PFSK-1 (cell line): ENCODE measurements around the gene CHAD.

Experiments used
- FOXP2 ChIP-seq: optimal IDR thresholded peaks from 2 replicates; pipeline ENCODE3; 2011; ENCODE audit warnings: borderline replicate concordance, control low read depth, inconsistent platforms; ENCODE audit not compliant: insufficient read depth; ENCODE audit errors: extremely low read length, extremely low read depth
- POLR2AphosphoS5 ChIP-seq: IDR thresholded peaks from 2 replicates; pipeline ENCODE4 v1.6.1; 2012; ENCODE audit warnings: low read depth, mild to moderate bottlenecking, control low read depth, low read length, moderate library complexity
- REST ChIP-seq, 2 experiments: IDR thresholded peaks; 2 replicates each; pipeline versions ENCODE4 v1.6.1 to v1.8.0; 2011 to 2012; ENCODE audit warnings: low read depth in 2 of 2, low read length in 2 of 2, control low read depth in 1 of 2, inconsistent platforms in 1 of 2, mild to moderate bottlenecking in 1 of 2, moderate library complexity in 1 of 2; ENCODE audit not compliant: insufficient read depth in 1 of 2
- SIN3A ChIP-seq: IDR thresholded peaks from 2 replicates; pipeline ENCODE4 v1.6.1; 2012; ENCODE audit warnings: mild to moderate bottlenecking, low read length, moderate library complexity, borderline replicate concordance; ENCODE audit not compliant: insufficient read depth
- TAF1 ChIP-seq: IDR thresholded peaks from 2 replicates; pipeline ENCODE4 v1.6.1; 2012; ENCODE audit warnings: low read length, control low read depth, borderline replicate concordance; ENCODE audit not compliant: insufficient read depth

The CHAD gene

DNA sequence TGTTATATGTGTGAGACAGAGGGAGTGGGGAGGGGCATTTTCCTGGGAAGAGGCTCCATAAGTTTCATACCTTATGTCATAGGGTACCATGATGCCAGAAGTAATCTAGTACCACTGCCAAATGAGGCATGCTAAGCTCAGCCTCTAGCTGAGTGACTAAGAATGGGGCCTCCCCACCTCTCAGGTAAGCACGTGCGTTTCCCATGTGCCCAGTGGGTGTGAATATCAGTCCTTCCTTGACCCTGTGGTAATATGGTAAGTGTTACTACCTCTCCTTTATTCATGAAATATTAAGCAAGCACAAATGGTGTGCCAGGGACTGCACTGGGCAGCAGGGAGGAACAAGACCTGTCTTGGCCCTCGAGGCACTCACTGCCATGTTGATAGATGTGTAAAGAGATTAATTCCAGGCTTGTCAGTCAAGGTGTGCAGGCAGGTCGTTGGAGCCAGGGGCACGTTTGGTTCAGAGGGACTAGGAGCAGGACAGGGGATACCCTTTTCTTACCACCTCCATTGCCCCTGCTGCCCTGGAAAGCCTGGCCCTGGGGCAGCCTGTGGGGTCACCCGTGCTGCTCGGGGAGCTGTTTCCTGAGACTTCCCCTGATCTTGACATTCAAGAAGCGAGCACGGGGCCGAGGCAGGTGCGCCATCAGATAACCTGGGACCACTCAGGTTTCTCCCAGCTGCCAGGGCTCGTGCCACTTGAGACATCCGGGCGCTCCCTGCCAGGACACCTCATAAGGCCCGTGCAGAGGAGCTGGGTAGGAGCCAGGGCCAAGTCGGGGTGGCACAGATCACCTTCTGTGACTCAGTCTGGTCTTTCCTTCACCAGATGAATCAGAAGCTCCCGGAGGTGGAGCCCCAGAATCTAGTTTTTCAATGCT, 18.8 kb upstream of the CHAD start:
- TF ChIP-seq FOXP2 (no peak), SIN3A (no peak), POLR2AphosphoS5 (no peak), REST (IDR thresholded peaks at IDR 0.05; ENCODE audit: insufficient read depth in 1 of 2, low read depth in 2 of 2, low read length in 2 of 2) (no peak), TAF1 (no peak)

- TF ChIP-seq REST (IDR thresholded peaks at IDR 0.05; ENCODE audit: insufficient read depth in 1 of 2, low read depth in 2 of 2, low read length in 2 of 2) (no peak), POLR2AphosphoS5 (no peak), FOXP2 (no peak), TAF1 (no peak)
Observed at GRCh38 chr17:50484386-50485155, 15.9 kb upstream of the CHAD start.

DNA sequence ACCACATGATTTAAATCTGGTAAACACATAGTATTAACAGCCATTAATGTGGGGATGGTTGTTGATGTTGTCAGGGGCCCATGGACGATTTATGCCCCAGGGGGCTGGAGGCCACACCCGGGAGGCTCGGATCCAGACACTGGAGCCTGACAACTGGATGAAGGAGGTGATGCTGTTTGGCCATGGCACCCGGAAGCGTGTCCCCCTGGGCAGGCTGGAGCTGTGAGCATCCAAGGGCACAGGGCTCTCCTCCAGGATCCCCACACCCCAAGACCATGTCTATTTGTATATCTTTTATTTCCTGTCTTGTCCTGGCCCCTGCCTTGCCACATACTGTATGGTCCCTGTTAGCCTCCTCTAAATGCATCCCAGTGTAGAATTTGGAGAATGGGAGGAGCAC, 14.6 kb upstream of the CHAD start:
- no peak for TF ChIP-seq FOXP2
- TF ChIP-seq TAF1, result no peak
- TF ChIP-seq SIN3A, result no peak
- TF ChIP-seq REST (IDR thresholded peaks at IDR 0.05; ENCODE audit: insufficient read depth in 1 of 2, low read depth in 2 of 2, low read length in 2 of 2), result no peak
- no peak for TF ChIP-seq POLR2AphosphoS5

DNA sequence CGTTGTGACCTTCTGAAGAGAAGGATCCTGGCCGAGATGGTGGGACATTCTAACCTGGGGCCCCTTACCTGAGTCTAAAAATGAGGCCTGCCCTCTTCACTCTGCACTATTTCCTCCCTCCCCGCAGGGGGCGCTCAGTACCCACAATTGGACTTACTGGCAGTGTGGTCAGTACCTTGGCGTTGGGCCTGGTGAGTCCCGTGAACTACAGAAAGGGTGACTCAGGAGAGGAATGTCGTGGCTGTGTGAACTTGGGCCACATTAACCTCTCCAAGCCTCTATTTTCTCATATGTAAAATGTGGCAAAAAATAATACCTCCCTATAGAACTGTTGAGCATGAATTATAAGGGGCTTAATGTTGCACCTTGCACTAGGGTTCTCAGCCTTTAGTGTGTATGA, 13.8 kb upstream of the CHAD start:
- TF ChIP-seq POLR2AphosphoS5 (no peak), REST (IDR thresholded peaks at IDR 0.05; ENCODE audit: insufficient read depth in 1 of 2, low read depth in 2 of 2, low read length in 2 of 2) (no peak), FOXP2 (no peak), TAF1 (no peak), SIN3A (no peak)
